CD4-positive, alpha-beta T cell (primary cell): ENCODE data around the gene VAV1. TPM values are rescaled to one million over a fixed set of nuclear protein-coding genes. Genes with fewer than 3 reads are reported as not detected.

Experiments used
- ATAC-seq: fragments of 200-7000 bp; cut with Tn5 transposase; one replicate; pipeline ENCODE4 v1.10.0; 2022; ENCODE audit warnings: mild to moderate bottlenecking; ENCODE audit not compliant: poor library complexity
- CTCF ChIA-PET: fragments of 350-600 bp; sonication (Branson Sonifier 250); formaldehyde crosslinking; loops from one replicate; lab custom pipeline; 2021; ENCODE audit warnings: antibody characterized with exemption, inconsistent platforms; lab: Charles Lee
- POLR2A ChIA-PET: fragments of 350-600 bp; sonication (Branson Sonifier 250); formaldehyde crosslinking; loops from one replicate; lab custom pipeline; 2021; ENCODE audit warnings: antibody characterized with exemption, inconsistent platforms; lab: Charles Lee
- DNase-seq, 14 experiments: peaks; one replicate each; pipeline ENCODE4 v3.0.0-alpha.2; 2013 to 2020; ENCODE audit warnings: mixed read lengths in 2 of 14
- H3K27ac ChIP-seq, 2 donors: one replicate each; pipeline versions ENCODE4 v1.5.1 to v1.7.0; 2013; ENCODE audit warnings: low read length in 2 of 2, low read depth in 1 of 2, mild to moderate bottlenecking in 1 of 2
- H3K27me3 ChIP-seq, 2 experiments: 1 replicate in 1 of 2; 2 replicates in 1 of 2; pipeline versions ENCODE4 v1.6.1 to v1.7.0; 2013; ENCODE audit warnings: low read length in 2 of 2, control low read depth in 1 of 2, mild to moderate bottlenecking in 1 of 2, moderate library complexity in 1 of 2; ENCODE audit not compliant: insufficient read depth in 2 of 2, control insufficient read depth in 1 of 2
- H3K36me3 ChIP-seq: one replicate; pipeline ENCODE4 v1.6.1; 2013; ENCODE audit warnings: low read length, control low read depth; ENCODE audit not compliant: insufficient read depth
- H3K4me1 ChIP-seq: one replicate; pipeline ENCODE4 v1.6.1; 2013; ENCODE audit warnings: low read length, control low read depth; ENCODE audit not compliant: insufficient read depth
- H3K4me3 ChIP-seq: one replicate; pipeline ENCODE4 v1.5.1; 2013; ENCODE audit warnings: mild to moderate bottlenecking, low read length, moderate library complexity
- H3K9me3 ChIP-seq, 2 experiments: 1 replicate in 1 of 2; 2 replicates in 1 of 2; pipeline versions ENCODE4 v1.6.1 to v1.7.0; 2013; ENCODE audit warnings: low read length in 2 of 2, mild to moderate bottlenecking in 2 of 2, control low read depth in 1 of 2, moderate library complexity in 1 of 2; ENCODE audit not compliant: control insufficient read depth in 1 of 2, insufficient read depth in 1 of 2
- H3K27ac Mint-ChIP-seq: one replicate; pipeline ENCODE4 v1.8.0; 2020; ENCODE audit warnings: mixed read lengths
- H3K27me3 Mint-ChIP-seq: one replicate; pipeline ENCODE4 v1.8.0; 2021; ENCODE audit warnings: mixed read lengths
- H3K36me3 Mint-ChIP-seq: one replicate; pipeline ENCODE4 v1.8.0; 2021; ENCODE audit warnings: low read depth, mixed read lengths
- H3K4me1 Mint-ChIP-seq: one replicate; pipeline ENCODE4 v1.8.0; 2021; ENCODE audit warnings: low read depth, mixed read lengths
- H3K4me3 Mint-ChIP-seq: one replicate; pipeline ENCODE4 v1.8.0; 2020; ENCODE audit warnings: mild to moderate bottlenecking, mixed read lengths
- H3K9me3 Mint-ChIP-seq: one replicate; pipeline ENCODE4 v1.8.0; 2020; ENCODE audit warnings: mixed read lengths
- CTCF ChIP-seq: fragments of 200-600 bp; IDR thresholded peaks from one replicate; pipeline ENCODE4 v1.8.0; 2022; ENCODE audit warnings: antibody characterized with exemption, mild to moderate bottlenecking
- intact Hi-C, 2 experiments: fragments of 100-400 bp; cut with DNase I in 1 of 2; cut with micrococcal nuclease in 1 of 2; formaldehyde crosslinking; loops; one replicate each; pipeline versions ENCODE4 v1.15.1 to v1.9.0; 2023 to 2025; cut with DNase I, micrococcal nuclease
- total RNA-seq, 174 experiments: library from RNA in 2 of 174; stranded (reverse) in 2 of 174; gene quantifications; one replicate each; pipeline ENCODE4 v1.2.3 and lab custom pipeline; 2021 to 2026

VAV1 gene
- total RNA-seq, 2 experiments from 2014 or later: 70.0 to 70.1 TPM

- no peaks in the 10 kb centered on the region for H3K9me3 ChIP-seq
- ChIA-PET CTCF (interaction anchor here (1.3 to 3.6 kb wide), 4 partner anchors 29 to 127 kb away, joined by 3 to 45 read pairs (median 5); no protein-coding TSS in a partner anchor), POLR2A (interaction anchor here (0.5 to 4.4 kb wide), 8 partner anchors 14 to 124 kb away, joined by 3 to 44 read pairs (median 4); partner anchors contain the start of genes SH2D3A and VAV1)
- no peak for TF ChIP-seq CTCF
- peaks cover 4% of the 10 kb centered on the region for H3K36me3 ChIP-seq
- peaks cover 56% of the 10 kb centered on the region for H3K4me1 ChIP-seq
- peak within 1 kb of the TSS; percentile 85 for H3K27ac Mint-ChIP-seq
- DNase-seq (peak; percentile 66 to 91 (median 82)), ATAC-seq (peak; percentile 9)
- peak within 1 kb of the TSS; percentile 58 for H3K4me3 ChIP-seq
- H3K4me3 Mint-ChIP-seq: peak within 1 kb of the TSS; percentile 97
- peaks cover 27% of the 10 kb centered on the region for H3K36me3 Mint-ChIP-seq
- H3K27ac ChIP-seq: peak within 1 kb of the TSS; percentile 29 to 72
- H3K9me3 Mint-ChIP-seq: no peaks in the 10 kb centered on the region
- no peaks in the 10 kb centered on the region for H3K27me3 Mint-ChIP-seq
- intact Hi-C loops: loop anchor here (1.0 to 5.0 kb wide), 7 partner anchors 13 to 793 kb away; partner anchors contain the start of genes ALKBH7 (in 1 of the 2), CRB3 (in 1 of the 2) and SH2D3A (in 1 of the 2)
- H3K27me3 ChIP-seq: no peaks in the 10 kb centered on the region
- peaks cover 44% of the 10 kb centered on the region for H3K4me1 Mint-ChIP-seq
Measured at GRCh38 chr19:6739390-6739882, 33.1 kb upstream of the VAV1 start, which contains the start of gene TRIP10. Gene TRIP10 (plus strand): TSS chr19:6739680. CDS start chr19:6739762, 82 bp downstream.

- H3K27ac ChIP-seq: no peak overlapping the region
- H3K4me1 ChIP-seq: peaks cover 56% of the 10 kb centered on the region
- no peak for TF ChIP-seq CTCF
- no peaks in the 10 kb centered on the region for H3K9me3 Mint-ChIP-seq
- peak in 2 of 14 experiments; percentile 14 to 64 for DNase-seq
- no peaks in the 10 kb centered on the region for H3K27me3 Mint-ChIP-seq
- peaks cover 29% of the 10 kb centered on the region for H3K36me3 Mint-ChIP-seq
- intact Hi-C loops: loop anchor here (1.0 to 5.0 kb wide), 7 partner anchors 13 to 792 kb away; partner anchors contain the start of genes ALKBH7 (in 1 of the 2), CRB3 (in 1 of the 2) and SH2D3A (in 1 of the 2)
- no peaks in the 10 kb centered on the region for H3K9me3 ChIP-seq
- ATAC-seq: no peak
- no peaks in the 10 kb centered on the region for H3K27me3 ChIP-seq
- peaks cover 44% of the 10 kb centered on the region for H3K4me1 Mint-ChIP-seq
- peak overlapping the region; percentile 56 for H3K4me3 Mint-ChIP-seq
- peak overlapping the region; percentile 58 for H3K4me3 ChIP-seq
- CTCF ChIA-PET: interaction anchor here (1.3 to 3.6 kb wide), 3 partner anchors 29 to 123 kb away, joined by 3 to 45 read pairs (median 4); no protein-coding TSS in a partner anchor
- peak overlapping the region; percentile 14 for H3K27ac Mint-ChIP-seq
- POLR2A ChIA-PET: interaction anchor here (0.5 to 4.4 kb wide), 6 partner anchors 14 to 124 kb away, joined by 3 to 32 read pairs (median 4); partner anchors contain the start of genes SH2D3A and VAV1
- peaks cover under 1% of the 10 kb centered on the region for H3K36me3 ChIP-seq
Measured at GRCh38 chr19:6739883-6740588, 32.5 kb upstream of the VAV1 start.

- H3K27me3 ChIP-seq: no peaks in the 10 kb centered on the region
- H3K4me3 Mint-ChIP-seq: peak overlapping the region; percentile 56
- no peak overlapping the region for H3K27ac ChIP-seq
- intact Hi-C loops: no loop called here
- H3K9me3 Mint-ChIP-seq: no peaks in the 10 kb centered on the region
- no peak for TF ChIP-seq CTCF
- POLR2A ChIA-PET: interaction anchor here (0.6 to 4.4 kb wide), 4 partner anchors 27 to 123 kb away, joined by 3 to 32 read pairs (median 4); partner anchors contain the start of genes SH2D3A and VAV1
- H3K9me3 ChIP-seq: no peaks in the 10 kb centered on the region
- peaks cover 35% of the 10 kb centered on the region for H3K36me3 Mint-ChIP-seq
- no peak for ATAC-seq
- peaks cover 44% of the 10 kb centered on the region for H3K4me1 Mint-ChIP-seq
- peak overlapping the region; percentile 58 for H3K4me3 ChIP-seq
- peak overlapping the region; percentile 36 for H3K27ac Mint-ChIP-seq
- DNase-seq: peak in 3 of 14 experiments; percentile 34 to 59 (median 48)
- no peaks in the 10 kb centered on the region for H3K27me3 Mint-ChIP-seq
- peaks cover 50% of the 10 kb centered on the region for H3K4me1 ChIP-seq
- H3K36me3 ChIP-seq: peaks cover 4% of the 10 kb centered on the region
- CTCF ChIA-PET: interaction anchor here (1.3 to 3.6 kb wide), 3 partner anchors 28 to 123 kb away, joined by 3 to 45 read pairs (median 4); no protein-coding TSS in a partner anchor
Measured at GRCh38 chr19:6740589-6741343, 31.7 kb upstream of the VAV1 start.
